HFF-Myc (cell line): Measurements from ENCODE around the gene PRG3.

ENCODE experiments used
- DNase-seq: peaks from one replicate; pipeline ENCODE4 v3.0.0-alpha.2; 2011; ENCODE audit warnings: low read depth; ENCODE audit errors: extremely low read depth
- H3K4me3 ChIP-seq: replicated peaks from 2 replicates; pipeline ENCODE4 v1.5.1; 2011; ENCODE audit warnings: low read depth, mild to moderate bottlenecking, control low read depth, low read length
- TF ChIP-seq, protein P1 (sequence below): IDR thresholded peaks from 2 replicates; pipeline ENCODE4 v1.5.1; 2012; ENCODE audit warnings: mild to moderate bottlenecking, low read depth, low read length, control low read depth; ENCODE audit errors: missing control alignments

The PRG3 gene

DNA sequence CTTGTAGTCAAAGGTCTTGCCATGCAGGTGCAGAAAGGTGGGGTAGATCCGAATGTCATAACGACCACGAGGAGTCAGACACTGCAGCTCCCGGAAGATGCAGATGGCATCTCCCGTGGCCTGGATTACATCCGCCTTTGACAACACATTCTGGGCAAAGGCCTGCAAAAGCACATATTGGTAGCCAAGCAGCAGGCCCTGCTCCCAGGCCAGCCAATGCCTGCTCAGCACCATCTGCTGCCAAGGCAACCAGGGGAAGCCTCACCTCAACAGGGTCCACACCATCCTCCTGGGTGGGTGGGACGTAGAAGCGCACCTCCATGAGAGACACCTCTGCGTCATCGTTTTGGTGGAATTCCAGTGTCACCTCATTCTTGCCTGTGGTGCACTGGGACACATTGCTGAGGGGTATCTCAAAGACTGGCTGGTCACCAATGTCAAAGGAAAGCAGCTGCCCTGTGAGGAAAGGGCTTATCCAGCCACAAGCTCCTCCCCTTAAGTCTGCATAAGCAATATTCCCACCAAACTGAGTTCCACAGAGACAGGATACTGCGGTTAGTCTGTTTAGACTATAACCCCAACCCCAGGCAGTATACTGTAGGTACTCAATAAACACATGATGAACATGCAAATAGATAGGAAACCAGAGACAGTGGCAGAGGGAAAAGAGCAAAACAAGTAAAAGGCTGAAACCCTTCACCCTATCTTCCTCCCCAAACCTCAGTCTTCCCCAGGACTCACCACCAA lies 48.1 kb downstream of the PRG3 start:
- TF ChIP-seq, protein P1, sequence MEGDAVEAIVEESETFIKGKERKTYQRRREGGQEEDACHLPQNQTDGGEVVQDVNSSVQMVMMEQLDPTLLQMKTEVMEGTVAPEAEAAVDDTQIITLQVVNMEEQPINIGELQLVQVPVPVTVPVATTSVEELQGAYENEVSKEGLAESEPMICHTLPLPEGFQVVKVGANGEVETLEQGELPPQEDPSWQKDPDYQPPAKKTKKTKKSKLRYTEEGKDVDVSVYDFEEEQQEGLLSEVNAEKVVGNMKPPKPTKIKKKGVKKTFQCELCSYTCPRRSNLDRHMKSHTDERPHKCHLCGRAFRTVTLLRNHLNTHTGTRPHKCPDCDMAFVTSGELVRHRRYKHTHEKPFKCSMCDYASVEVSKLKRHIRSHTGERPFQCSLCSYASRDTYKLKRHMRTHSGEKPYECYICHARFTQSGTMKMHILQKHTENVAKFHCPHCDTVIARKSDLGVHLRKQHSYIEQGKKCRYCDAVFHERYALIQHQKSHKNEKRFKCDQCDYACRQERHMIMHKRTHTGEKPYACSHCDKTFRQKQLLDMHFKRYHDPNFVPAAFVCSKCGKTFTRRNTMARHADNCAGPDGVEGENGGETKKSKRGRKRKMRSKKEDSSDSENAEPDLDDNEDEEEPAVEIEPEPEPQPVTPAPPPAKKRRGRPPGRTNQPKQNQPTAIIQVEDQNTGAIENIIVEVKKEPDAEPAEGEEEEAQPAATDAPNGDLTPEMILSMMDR, result no peak
- H3K4me3 ChIP-seq, result no peak overlapping the region
- DNase-seq, result no peak

DNA sequence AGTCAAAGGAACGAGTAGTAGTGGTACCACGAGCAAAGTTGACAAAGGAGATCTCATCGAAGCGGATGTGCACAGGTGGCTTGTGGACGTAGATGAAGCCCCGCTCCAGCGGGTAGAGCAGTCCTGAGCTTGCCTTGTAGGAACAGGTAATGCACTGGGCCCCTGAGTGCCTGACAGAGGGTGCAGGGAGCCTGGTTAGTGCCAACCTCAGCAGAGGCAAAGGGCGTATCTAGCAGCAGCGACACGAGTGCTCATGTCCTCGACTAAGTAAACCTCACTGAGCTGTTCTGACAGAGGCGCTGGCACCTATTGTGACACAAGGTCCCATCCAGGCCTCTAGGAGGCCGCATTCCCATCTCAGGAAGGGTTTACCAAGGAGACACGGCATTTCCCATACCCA lies 49.2 kb downstream of the PRG3 start:
- DNase-seq, result no peak
- TF ChIP-seq, protein P1, result no peak
- H3K4me3 ChIP-seq, result no peak overlapping the region

DNA sequence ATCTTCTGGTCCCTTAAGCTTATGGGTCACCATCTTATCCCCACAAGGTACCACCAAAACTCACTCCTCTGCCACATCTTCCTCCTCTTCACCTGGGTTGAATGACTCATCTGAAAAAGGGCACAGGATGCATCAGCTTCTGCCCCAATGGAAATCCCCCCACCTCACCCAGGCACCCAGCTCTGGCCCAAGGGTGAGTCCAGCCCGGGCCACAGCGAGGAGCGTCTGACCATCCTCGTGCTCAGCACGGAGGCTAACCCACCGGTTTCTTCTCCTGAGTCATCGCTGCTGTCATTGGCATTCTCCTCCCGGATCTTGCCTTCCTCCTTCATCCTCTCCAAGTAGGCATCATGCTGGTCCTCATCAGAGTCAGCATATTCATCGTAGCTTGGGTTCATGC lies 50.9 kb downstream of the PRG3 start:
- H3K4me3 ChIP-seq, result no peak overlapping the region
- TF ChIP-seq, protein P1, result no peak
- DNase-seq, result no peak

DNA sequence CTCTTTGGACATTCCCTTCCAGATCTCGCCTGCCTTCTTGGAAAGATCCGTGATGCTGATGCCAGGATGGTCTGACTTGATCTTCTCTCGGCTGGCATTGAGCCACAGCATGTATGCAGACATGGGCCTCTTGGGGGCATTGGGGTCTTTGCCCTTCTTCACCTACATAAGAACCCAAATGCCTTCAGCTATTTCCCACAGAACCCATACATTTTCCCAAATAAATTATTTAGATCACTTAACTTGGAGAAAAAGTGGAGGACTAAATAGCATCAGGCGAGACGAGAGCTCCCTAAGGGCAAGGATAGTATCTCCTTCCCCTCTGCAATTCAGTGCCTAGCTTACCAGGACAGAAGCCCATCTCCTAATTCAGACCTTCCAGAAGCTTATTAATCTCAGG lies 53.2 kb downstream of the PRG3 start:
- H3K4me3 ChIP-seq, result no peak overlapping the region
- DNase-seq, result no peak
- TF ChIP-seq, protein P1, result no peak
